Esophagus squamous epithelium (tissue), 4 donors: ENCODE measurements around the gene HIPK2.

Experiments used
- POLR2A ChIP-seq, 4 donors: fragments of 450-650 bp; IDR thresholded peaks; one replicate each; pipeline ENCODE4 v1.6.1; 2017; ENCODE audit warnings: antibody characterized with exemption in 4 of 4, mild to moderate bottlenecking in 4 of 4, moderate library complexity in 3 of 4
- TF ChIP-seq, protein P1 (sequence below), 6 experiments: fragments of 450-650 bp in 4 of 6; fragments of 200-600 bp in 2 of 6; sonication (generic) in 2 of 6; IDR thresholded peaks; one replicate each; pipeline ENCODE4 v1.5.1; 2016 to 2019; ENCODE audit warnings: antibody characterized with exemption in 6 of 6, mild to moderate bottlenecking in 4 of 6, moderate library complexity in 4 of 6

DNA sequence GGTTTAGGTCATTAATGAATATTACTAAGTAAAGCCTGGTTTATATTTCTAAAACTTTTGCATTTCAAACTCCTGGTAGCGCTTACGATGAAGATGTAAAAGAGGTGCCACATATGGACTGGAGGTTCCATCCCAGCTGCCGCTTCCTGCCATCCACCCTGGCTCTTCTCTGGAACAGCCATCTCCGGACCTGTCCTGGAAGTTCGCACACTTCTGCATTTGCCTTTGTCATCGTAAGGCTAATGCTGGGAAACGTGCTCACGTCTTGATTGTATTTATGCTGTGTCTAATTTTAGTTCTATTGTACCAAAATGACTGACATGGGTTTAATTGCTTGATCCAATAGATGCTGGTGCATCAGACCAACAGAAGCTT lies 103.1 kb downstream of the HIPK2 start:
- TF ChIP-seq, protein P1, sequence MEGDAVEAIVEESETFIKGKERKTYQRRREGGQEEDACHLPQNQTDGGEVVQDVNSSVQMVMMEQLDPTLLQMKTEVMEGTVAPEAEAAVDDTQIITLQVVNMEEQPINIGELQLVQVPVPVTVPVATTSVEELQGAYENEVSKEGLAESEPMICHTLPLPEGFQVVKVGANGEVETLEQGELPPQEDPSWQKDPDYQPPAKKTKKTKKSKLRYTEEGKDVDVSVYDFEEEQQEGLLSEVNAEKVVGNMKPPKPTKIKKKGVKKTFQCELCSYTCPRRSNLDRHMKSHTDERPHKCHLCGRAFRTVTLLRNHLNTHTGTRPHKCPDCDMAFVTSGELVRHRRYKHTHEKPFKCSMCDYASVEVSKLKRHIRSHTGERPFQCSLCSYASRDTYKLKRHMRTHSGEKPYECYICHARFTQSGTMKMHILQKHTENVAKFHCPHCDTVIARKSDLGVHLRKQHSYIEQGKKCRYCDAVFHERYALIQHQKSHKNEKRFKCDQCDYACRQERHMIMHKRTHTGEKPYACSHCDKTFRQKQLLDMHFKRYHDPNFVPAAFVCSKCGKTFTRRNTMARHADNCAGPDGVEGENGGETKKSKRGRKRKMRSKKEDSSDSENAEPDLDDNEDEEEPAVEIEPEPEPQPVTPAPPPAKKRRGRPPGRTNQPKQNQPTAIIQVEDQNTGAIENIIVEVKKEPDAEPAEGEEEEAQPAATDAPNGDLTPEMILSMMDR (IDR thresholded peaks at IDR 0.05) = no peak
- no peak for TF ChIP-seq POLR2A (IDR thresholded peaks at IDR 0.05)
